Measurements from ENCODE around the gene CCNY. TPM values are rescaled to one million over a fixed set of nuclear protein-coding genes. Genes with fewer than 3 reads are reported as not detected.

CCNY gene
- total and polyA plus RNA-seq, 2 donors, result 46.6 to 55.9 TPM

DNA sequence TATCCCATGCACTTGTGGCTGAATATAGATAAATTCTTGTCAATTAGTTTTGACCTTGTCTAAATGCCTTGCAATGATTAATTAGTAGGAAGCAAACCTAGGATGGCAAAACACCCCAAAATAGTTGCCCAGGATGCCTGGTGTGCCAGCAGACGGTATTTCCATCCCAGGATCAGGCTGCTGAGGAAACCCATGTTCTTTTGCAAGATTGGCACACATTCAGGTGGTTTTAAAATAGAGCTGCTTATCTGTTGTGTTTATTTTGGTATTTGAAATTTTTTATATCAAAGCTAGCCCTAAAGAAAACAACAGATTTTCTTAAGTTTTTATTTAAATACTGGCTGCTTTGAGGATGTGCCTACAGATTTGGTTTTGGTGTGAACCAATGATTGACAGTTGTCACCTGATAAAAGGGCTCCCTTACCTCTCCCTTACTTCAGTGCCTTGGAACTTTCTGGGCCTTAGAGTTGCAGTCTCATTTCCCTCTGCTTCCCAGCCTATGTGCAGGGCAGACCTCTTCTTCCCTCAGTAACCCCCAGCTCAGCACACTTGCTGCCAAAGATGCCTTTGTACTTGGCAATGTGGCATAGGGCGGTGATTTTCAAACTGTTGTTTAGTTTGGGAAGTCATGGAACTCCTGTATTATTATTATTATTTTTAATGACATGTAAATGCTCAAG, 54.0 kb downstream of the CCNY start:
- H3K36me3 ChIP-seq (ENCODE audit: insufficient read depth), result no peaks in the 10 kb centered on the region
- H3K4me3 ChIP-seq (ENCODE audit: low read depth, low read length), result no peak overlapping the region
- 60% methylated on average over 2 of the region's 2 CpGs for WGBS
- peaks cover 4% of the 10 kb centered on the region for H3K4me1 ChIP-seq (ENCODE audit: insufficient read depth)
- no peak for DNase-seq (ENCODE audit: extremely low spot score)
- no peak overlapping the region for H3K27ac ChIP-seq (ENCODE audit: low read depth)

DNA sequence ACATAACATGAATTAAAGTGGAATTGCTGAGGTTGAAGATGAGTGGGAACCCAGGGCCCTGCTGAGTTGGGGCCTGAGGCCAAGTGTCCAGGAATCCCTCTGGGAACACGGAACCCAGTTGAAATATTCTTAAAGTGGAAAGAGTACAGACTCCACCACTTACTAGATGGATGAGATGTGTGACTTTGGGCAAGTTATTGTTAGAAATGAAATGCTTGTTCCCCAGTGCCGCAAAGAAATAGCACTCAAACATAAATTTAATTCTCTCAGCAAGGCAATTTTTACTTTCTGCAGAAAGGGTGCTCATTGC, 54.5 kb downstream of the CCNY start:
- 98% methylated on average over 2 of the region's 2 CpGs for WGBS
- H3K36me3 ChIP-seq (ENCODE audit: insufficient read depth), result no peaks in the 10 kb centered on the region
- peaks cover 4% of the 10 kb centered on the region for H3K4me1 ChIP-seq (ENCODE audit: insufficient read depth)
- no peak overlapping the region for H3K27ac ChIP-seq (ENCODE audit: low read depth)
- no peak overlapping the region for H3K4me3 ChIP-seq (ENCODE audit: low read depth, low read length)
- DNase-seq (ENCODE audit: extremely low spot score), result no peak

DNA sequence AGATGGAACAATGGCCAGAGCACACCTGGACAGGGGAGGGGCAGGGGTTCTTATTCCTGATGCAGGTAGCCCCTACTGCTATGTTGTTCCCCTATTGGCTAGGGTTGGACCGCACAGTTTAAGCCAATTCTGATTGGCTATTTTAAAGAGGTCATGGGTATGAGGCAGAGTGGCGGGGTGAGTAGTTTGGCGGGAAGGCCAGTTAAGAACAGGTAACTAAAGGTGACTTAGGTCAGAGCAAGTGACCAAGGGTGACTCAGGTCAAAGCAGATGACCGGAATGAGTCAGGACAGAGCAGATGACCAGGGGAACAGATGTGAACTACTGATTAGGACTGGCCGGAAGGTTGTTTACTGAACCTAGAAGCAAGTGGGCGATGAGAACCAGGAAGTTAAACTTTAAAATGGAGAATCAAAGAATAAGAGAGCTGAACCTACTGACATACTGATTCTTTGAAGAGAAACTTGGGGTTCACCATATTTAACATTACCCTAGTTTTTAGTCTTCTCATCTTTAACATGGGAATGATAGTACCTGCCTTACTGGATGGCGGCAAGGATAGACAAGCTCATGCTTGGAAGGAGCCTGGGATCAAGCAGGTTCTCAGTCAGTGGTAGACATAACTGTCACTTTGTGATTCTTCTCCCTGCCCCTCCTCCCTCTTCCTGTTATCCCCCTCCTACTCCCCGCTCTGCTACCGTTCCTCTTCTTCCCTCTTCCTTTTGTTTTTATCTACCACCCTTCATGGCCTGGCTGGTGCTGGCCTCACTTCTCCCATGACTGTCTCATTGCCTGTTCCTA, 55.0 kb downstream of the CCNY start:
- DNase-seq (ENCODE audit: extremely low spot score), result no peak
- Histone ChIP-seq H3K4me1 (ENCODE audit: insufficient read depth) (peaks cover 4% of the 10 kb centered on the region), H3K27ac (ENCODE audit: low read depth) (no peak overlapping the region), H3K4me3 (ENCODE audit: low read depth, low read length) (no peak overlapping the region), H3K36me3 (ENCODE audit: insufficient read depth) (no peaks in the 10 kb centered on the region)
- 95% methylated on average over 9 of the region's 9 CpGs for whole genome bisulfite sequencing

DNA sequence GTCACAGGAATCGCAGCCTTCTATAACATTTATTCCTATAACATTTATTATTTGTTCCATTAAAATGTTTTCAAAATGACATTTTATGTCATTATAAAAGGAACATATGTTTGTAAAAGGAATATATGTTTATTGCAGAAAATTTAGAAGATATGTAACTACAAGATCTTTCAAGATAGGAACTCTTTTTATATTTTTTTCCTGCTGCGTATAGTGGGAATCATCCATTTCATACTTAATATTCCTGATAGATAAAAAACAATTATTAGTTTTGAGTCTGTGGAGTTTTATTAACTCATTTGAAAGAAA, 55.6 kb downstream of the CCNY start:
- H3K27ac ChIP-seq (ENCODE audit: low read depth), result no peak overlapping the region
- WGBS, result 99% methylated on average over 2 of the region's 2 CpGs
- no peak for DNase-seq (ENCODE audit: extremely low spot score)
- H3K36me3 ChIP-seq (ENCODE audit: insufficient read depth), result no peaks in the 10 kb centered on the region
- H3K4me3 ChIP-seq (ENCODE audit: low read depth, low read length), result no peak overlapping the region
- peaks cover 4% of the 10 kb centered on the region for H3K4me1 ChIP-seq (ENCODE audit: insufficient read depth)

DNA sequence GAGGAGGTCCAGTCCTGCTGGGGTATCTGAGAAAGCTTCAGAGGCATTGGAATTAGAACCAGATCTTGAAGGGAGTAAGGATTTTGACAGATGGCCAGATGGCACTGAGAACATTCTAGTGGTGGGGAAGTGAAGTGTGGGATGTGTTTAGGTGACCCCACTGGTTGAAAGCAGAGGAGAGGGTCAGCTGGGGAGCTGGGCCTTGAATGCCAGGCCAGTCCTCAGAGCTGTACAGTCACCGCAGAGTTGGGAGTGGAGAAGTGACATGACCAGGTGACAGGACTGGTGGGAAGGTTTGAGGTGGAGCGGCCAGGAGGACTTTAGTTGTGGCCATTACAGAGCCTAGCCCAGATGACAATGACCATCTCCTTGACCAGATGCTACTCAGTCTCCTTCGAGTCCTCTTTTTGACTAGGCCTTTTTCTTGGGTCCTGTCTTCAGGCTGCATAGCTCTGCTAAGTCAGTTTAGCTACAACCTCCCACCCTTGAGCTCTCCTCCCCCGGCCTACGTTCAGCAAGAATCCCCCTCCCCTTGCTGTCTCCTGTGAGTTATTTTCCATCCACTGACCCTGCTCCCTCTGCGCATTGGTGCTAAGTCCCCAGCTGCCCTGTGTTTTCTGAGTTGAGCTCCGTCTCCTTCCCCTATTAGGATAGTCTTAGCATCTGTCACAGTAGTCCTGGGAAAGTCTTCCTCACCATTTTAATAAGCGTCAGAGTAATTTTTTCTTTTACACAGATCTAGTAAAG, 56.3 kb downstream of the CCNY start:
- no peak overlapping the region for H3K4me3 ChIP-seq (ENCODE audit: low read depth, low read length)
- H3K27ac ChIP-seq (ENCODE audit: low read depth), result no peak overlapping the region
- 91% methylated on average over 8 of the region's 8 CpGs for WGBS
- no peaks in the 10 kb centered on the region for H3K36me3 ChIP-seq (ENCODE audit: insufficient read depth)
- DNase-seq (ENCODE audit: extremely low spot score), result no peak
- peaks cover 4% of the 10 kb centered on the region for H3K4me1 ChIP-seq (ENCODE audit: insufficient read depth)

DNA sequence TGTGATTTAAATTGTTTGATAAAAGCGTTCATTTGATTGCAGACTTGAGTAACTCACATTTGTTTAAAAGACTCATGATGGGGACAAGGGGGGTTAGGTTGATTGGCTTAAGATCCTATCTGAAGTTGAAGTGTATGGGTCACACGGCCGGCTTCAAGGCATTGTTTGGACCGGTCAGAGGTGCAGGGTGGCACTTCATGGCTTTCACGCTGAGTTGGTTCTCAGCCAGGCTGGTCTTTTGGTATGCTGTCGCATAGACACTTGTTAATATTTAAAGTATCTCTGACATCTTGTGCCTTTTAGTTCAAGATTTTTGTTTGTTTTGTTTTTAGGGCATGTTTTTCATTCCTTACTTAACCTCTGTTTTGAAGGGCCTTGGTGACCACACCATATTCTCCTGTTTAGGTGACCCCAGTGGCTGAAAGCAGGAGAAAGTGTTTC, 58.1 kb downstream of the CCNY start:
- no peak overlapping the region for H3K4me3 ChIP-seq (ENCODE audit: low read depth, low read length)
- no peaks in the 10 kb centered on the region for H3K36me3 ChIP-seq (ENCODE audit: insufficient read depth)
- no peak for DNase-seq (ENCODE audit: extremely low spot score)
- WGBS, result 76% methylated on average over 6 of the region's 6 CpGs
- H3K27ac ChIP-seq (ENCODE audit: low read depth), result no peak overlapping the region
- peaks cover 8% of the 10 kb centered on the region for H3K4me1 ChIP-seq (ENCODE audit: insufficient read depth)

DNA sequence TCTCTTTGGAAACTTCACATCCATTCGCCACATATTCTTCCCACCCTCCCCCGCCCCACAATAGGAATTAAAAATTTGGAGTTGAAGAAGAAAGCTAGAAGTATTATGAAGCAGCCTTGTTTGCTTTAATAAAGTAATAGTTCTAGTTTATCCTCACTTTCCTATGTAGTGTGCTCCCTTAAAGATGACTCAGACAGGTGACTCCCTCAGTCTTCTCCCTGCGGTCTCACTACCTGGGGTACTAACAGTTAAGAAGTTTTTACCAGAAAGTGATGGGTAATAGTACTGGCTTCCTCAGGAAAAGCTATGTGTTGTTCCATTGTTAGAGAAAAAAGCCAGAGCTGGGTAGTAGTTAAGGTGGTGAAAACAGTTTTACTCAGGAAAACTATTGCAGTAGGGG, 58.6 kb downstream of the CCNY start:
- DNase-seq (ENCODE audit: extremely low spot score), result no peak
- H3K4me3 ChIP-seq (ENCODE audit: low read depth, low read length), result no peak overlapping the region
- no peak overlapping the region for H3K27ac ChIP-seq (ENCODE audit: low read depth)
- H3K4me1 ChIP-seq (ENCODE audit: insufficient read depth), result peaks cover 11% of the 10 kb centered on the region
- H3K36me3 ChIP-seq (ENCODE audit: insufficient read depth), result no peaks in the 10 kb centered on the region
- WGBS, result 90% methylated on average over 3 of the region's 3 CpGs

DNA sequence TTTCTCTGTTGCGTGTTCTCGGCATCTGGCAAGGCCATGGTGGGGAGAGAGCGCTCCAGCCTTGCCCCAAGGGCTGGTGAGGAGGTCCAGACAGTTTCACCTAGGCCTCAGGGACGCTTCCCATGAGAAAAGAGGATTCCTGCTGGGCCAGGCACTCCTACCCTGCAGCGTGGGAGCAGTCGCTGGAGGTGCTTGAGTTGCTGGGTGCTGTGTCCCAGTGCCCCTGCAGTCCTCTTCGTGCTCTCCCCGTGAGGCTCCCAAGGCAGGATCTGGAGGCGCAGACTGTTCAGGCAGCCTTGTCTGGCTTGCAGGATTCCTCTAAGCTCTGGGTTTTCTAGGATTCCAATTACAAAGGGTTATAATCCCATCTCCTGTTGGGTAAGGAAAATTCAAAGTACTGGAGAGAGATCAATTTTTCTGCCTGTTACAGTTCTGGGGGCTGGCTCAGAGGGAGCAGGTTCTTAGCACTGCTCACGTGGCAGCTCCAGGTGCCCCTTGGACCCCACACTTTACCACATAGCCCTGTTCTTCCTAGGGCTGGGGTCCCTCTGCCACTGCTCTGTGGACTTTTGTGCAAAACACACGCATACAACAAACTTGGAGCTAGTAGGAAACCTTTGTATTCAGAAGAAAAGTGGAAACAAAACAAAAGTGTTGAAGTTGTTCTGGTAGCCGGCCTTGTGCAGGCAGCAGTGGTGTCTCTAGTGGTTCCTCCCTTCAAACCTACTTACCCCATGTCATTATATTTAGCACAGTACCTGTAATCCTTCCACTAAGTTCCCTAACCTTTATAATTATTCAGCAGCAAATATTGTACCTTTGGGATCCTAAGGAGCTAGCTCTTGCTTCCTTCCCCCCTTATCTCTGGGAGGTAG, 60.5 kb downstream of the CCNY start:
- WGBS, result 85% methylated on average over 12 of the region's 12 CpGs
- Histone ChIP-seq H3K4me1 (ENCODE audit: insufficient read depth) (peaks cover 7% of the 10 kb centered on the region), H3K27ac (ENCODE audit: low read depth) (no peak overlapping the region), H3K36me3 (ENCODE audit: insufficient read depth) (no peaks in the 10 kb centered on the region), H3K4me3 (ENCODE audit: low read depth, low read length) (no peak overlapping the region)
- no peak for DNase-seq (ENCODE audit: extremely low spot score)

DNA sequence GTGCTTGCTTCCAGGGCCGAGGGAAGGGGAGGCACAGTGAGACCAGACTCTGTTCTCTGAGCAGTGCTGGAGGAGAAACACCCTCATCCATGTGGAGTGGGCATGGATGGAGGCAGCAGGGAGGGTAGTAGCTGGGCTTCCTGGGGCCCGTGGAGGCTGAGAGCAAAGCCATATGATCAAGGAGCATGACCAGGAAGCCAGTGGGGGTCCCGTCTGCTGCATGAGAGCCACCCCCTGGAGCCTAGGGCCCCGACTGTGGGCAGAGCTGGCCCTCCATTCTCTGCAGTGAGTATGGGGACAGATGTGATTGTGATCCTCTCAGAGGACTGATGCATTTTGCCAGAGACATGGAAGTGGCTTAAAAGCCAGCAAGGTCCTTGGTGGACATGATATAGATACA, 61.6 kb downstream of the CCNY start:
- Histone ChIP-seq H3K4me3 (ENCODE audit: low read depth, low read length) (no peak overlapping the region), H3K36me3 (ENCODE audit: insufficient read depth) (no peaks in the 10 kb centered on the region), H3K27ac (ENCODE audit: low read depth) (no peak overlapping the region), H3K4me1 (ENCODE audit: insufficient read depth) (peaks cover 7% of the 10 kb centered on the region)
- DNase-seq (ENCODE audit: extremely low spot score), result no peak
- whole genome bisulfite sequencing, result 91% methylated on average over 4 of the region's 4 CpGs

DNA sequence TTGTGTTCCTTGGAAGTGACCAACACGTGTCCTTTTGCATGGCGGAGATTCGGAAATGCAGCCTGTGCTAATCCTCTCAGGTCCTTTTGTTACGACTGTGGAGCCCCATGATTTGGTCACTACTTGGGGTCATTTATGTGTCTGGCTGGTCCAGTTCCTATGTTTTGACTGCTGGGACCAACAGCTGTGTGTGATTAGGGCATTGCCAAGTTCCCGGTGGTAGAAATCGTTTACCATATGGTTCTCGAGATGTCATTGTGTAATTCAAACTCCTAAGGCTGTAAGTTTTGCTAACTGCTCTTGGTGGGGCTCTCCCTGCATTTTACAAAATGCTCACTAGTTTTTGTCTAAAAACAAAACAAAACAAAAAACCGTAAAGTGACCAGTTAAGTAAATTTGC, 62.0 kb downstream of the CCNY start:
- Histone ChIP-seq H3K4me3 (ENCODE audit: low read depth, low read length) (no peak overlapping the region), H3K36me3 (ENCODE audit: insufficient read depth) (no peaks in the 10 kb centered on the region), H3K27ac (ENCODE audit: low read depth) (no peak overlapping the region), H3K4me1 (ENCODE audit: insufficient read depth) (peaks cover 7% of the 10 kb centered on the region)
- DNase-seq (ENCODE audit: extremely low spot score), result no peak
- whole genome bisulfite sequencing, result 61% methylated on average over 8 of the region's 8 CpGs

DNA sequence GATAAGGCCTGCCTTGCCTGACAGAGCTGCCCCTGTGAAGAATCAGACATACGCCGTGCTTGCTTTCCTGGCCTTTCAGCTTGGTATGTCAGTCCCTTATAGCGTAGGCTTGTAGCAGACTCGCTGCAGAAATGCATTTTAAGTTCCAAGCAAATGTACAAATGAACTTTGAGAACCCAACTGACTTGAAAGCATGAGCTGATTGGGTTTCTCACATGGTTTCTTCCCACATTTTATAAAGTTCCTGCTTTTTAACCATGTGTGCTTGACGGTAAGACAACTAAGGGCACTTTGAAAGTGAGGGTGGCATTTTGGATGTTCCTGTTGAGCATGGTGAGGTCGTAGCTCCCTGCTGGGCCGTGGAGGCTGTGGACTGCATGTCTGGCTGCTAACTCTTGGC, 62.6 kb downstream of the CCNY start:
- 90% methylated on average over 7 of the region's 7 CpGs for WGBS
- Histone ChIP-seq H3K27ac (ENCODE audit: low read depth) (no peak overlapping the region), H3K4me3 (ENCODE audit: low read depth, low read length) (no peak overlapping the region), H3K36me3 (ENCODE audit: insufficient read depth) (no peaks in the 10 kb centered on the region), H3K4me1 (ENCODE audit: insufficient read depth) (peaks cover 7% of the 10 kb centered on the region)
- no peak for DNase-seq (ENCODE audit: extremely low spot score)

DNA sequence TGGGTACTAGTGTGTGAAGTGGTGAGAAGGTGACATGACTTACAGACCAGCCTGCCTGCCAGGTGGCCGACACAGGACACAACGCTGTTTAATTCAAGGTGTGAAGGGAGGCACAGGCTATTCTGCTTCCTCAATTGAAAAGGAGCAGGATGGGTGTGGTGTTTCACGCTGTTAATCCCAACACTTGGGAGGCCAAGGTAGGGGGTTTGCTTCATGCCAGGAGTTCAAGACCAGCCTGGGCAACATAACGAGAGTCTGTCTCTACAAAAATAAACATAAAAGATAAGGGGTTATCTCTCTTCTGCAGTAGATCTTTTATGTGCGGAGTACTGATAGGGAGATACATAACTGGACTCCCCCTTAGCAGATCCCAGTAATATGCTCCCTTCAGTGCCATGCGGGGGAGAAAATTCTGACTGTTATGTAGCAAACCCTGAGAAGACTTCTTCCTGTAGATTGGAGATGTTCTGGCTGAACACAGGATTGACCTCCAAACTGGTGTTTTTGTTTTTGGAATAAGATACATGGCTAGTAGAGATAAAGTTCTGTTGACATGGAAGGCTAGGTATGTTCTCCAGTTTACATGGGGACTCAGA, 63.2 kb downstream of the CCNY start:
- H3K36me3 ChIP-seq (ENCODE audit: insufficient read depth), result no peaks in the 10 kb centered on the region
- no peak for DNase-seq (ENCODE audit: extremely low spot score)
- WGBS, result 78% methylated on average over 6 of the region's 6 CpGs
- H3K27ac ChIP-seq (ENCODE audit: low read depth), result no peak overlapping the region
- peaks cover 7% of the 10 kb centered on the region for H3K4me1 ChIP-seq (ENCODE audit: insufficient read depth)
- no peak overlapping the region for H3K4me3 ChIP-seq (ENCODE audit: low read depth, low read length)

DNA sequence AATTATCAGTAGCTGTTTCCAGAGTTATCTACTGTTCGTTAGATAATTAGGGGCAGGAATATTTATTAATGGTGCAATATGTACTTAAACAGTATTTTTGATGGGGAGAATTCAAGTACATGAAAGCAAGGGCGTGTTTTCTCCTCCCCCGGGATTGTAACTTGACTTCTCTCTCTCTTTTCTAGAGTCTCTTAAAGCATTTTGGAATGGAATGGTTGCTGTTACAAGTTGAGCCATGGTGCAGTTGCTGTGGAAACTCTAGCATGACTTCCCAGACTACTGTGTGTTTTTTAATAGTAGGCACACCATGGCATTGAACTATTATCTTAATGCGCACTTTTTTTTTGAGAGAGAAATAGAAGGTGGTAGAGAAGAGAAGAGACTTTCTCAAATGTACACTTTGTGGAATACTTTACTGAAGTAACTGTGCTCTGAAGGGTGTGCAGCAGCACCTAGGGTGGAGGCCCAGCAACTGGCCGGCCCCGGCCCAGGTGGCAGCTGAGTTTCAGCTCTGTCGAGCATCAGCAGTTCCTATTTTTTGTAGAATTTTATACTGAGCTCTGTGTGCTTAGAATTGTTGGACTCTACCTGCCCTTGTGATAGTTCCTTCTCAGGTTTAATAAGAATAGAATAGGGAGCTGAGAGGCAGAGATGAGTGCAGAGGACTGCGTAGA, 64.4 kb downstream of the CCNY start:
- no peak overlapping the region for H3K4me3 ChIP-seq (ENCODE audit: low read depth, low read length)
- H3K36me3 ChIP-seq (ENCODE audit: insufficient read depth), result no peaks in the 10 kb centered on the region
- no peak for DNase-seq (ENCODE audit: extremely low spot score)
- H3K4me1 ChIP-seq (ENCODE audit: insufficient read depth), result peaks cover 7% of the 10 kb centered on the region
- 82% methylated on average over 8 of the region's 8 CpGs for WGBS
- H3K27ac ChIP-seq (ENCODE audit: low read depth), result no peak overlapping the region
